ENCODE data around the gene ETV6.

DNA sequence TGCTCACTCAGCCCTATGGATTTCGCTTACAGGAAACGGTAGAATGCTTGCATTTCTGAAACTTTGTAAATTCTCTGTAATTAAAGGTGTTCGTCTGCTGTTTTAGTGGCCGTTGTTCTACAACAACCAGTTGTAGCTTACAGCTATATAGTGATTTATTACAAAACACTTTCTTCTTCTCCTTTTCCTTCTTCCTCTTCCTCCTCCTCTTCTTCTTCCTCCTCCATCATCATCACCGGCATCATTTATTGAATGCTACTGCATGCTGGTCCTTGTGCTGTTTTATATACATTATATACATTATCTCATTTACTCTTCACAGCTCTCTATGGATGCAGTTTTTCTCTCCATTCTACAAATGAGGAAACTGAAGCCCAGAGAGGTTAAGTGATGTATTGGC is 6.4 kb downstream of the ETV6 start:
- TF ChIP-seq YY1 (IDR thresholded peaks at IDR 0.05; ENCODE audit: extremely low read depth, insufficient replicate concordance, low read depth, low read length) (no peak), POLR2A (IDR thresholded peaks at IDR 0.05; ENCODE audit: borderline replicate concordance, extremely low read depth, insufficient read depth, insufficient read length) (no peak), RAD21 (IDR thresholded peaks at IDR 0.05; ENCODE audit: low read depth) (no peak), POLR2AphosphoS5 (IDR thresholded peaks at IDR 0.05; ENCODE audit: low read depth, low read length) (no peak), TCF7L2 (IDR thresholded peaks at IDR 0.05; ENCODE audit: borderline replicate concordance, extremely low read depth, insufficient read depth, insufficient read length) (no peak), JUND (IDR thresholded peaks at IDR 0.05) (no peak), EZH2 (IDR thresholded peaks at IDR 0.05) (no peak), SIN3A (IDR thresholded peaks at IDR 0.05; ENCODE audit: low read depth) (no peak)
- TF ChIP-seq, protein P1, sequence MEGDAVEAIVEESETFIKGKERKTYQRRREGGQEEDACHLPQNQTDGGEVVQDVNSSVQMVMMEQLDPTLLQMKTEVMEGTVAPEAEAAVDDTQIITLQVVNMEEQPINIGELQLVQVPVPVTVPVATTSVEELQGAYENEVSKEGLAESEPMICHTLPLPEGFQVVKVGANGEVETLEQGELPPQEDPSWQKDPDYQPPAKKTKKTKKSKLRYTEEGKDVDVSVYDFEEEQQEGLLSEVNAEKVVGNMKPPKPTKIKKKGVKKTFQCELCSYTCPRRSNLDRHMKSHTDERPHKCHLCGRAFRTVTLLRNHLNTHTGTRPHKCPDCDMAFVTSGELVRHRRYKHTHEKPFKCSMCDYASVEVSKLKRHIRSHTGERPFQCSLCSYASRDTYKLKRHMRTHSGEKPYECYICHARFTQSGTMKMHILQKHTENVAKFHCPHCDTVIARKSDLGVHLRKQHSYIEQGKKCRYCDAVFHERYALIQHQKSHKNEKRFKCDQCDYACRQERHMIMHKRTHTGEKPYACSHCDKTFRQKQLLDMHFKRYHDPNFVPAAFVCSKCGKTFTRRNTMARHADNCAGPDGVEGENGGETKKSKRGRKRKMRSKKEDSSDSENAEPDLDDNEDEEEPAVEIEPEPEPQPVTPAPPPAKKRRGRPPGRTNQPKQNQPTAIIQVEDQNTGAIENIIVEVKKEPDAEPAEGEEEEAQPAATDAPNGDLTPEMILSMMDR (IDR thresholded peaks at IDR 0.05 in 2 of 3, conservative IDR thresholded peaks at IDR 0.05 in 1 of 3; ENCODE audit: borderline replicate concordance in 1 of 3, insufficient read depth in 1 of 3, low read depth in 2 of 3, low read length in 2 of 3) = no peak
- TF ChIP-seq, protein P2, sequence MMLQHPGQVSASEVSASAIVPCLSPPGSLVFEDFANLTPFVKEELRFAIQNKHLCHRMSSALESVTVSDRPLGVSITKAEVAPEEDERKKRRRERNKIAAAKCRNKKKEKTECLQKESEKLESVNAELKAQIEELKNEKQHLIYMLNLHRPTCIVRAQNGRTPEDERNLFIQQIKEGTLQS (IDR thresholded peaks at IDR 0.05) = no peak
- TF ChIP-seq, protein P3, sequence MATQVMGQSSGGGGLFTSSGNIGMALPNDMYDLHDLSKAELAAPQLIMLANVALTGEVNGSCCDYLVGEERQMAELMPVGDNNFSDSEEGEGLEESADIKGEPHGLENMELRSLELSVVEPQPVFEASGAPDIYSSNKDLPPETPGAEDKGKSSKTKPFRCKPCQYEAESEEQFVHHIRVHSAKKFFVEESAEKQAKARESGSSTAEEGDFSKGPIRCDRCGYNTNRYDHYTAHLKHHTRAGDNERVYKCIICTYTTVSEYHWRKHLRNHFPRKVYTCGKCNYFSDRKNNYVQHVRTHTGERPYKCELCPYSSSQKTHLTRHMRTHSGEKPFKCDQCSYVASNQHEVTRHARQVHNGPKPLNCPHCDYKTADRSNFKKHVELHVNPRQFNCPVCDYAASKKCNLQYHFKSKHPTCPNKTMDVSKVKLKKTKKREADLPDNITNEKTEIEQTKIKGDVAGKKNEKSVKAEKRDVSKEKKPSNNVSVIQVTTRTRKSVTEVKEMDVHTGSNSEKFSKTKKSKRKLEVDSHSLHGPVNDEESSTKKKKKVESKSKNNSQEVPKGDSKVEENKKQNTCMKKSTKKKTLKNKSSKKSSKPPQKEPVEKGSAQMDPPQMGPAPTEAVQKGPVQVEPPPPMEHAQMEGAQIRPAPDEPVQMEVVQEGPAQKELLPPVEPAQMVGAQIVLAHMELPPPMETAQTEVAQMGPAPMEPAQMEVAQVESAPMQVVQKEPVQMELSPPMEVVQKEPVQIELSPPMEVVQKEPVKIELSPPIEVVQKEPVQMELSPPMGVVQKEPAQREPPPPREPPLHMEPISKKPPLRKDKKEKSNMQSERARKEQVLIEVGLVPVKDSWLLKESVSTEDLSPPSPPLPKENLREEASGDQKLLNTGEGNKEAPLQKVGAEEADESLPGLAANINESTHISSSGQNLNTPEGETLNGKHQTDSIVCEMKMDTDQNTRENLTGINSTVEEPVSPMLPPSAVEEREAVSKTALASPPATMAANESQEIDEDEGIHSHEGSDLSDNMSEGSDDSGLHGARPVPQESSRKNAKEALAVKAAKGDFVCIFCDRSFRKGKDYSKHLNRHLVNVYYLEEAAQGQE (IDR thresholded peaks at IDR 0.05; ENCODE audit: low read depth) = no peak
